Retinal pigment epithelial cell (primary cell): ENCODE measurements around the gene DPP6.

Experiments
- DNase-seq: peaks from one replicate; pipeline ENCODE4 v3.0.0-alpha.2; 2010; ENCODE audit warnings: low read depth
- H3K4me3 ChIP-seq: 2 replicates; pipeline ENCODE4 v1.5.1; 2011; ENCODE audit warnings: mild to moderate bottlenecking, low read length, control low read depth, moderate library complexity
- CTCF ChIP-seq: conservative IDR thresholded peaks from 2 replicates; pipeline ENCODE4 v1.5.1; 2011; ENCODE audit warnings: low read depth, low read length, control low read depth, inconsistent platforms

DPP6 gene

GRCh38 chr7:154862153-154862791 is 810.1 kb downstream of the DPP6 start:
- no peak for DNase-seq
- no peak for TF ChIP-seq CTCF

GRCh38 chr7:154863766-154864522 is 811.7 kb downstream of the DPP6 start:
- DNase-seq, result no peak
- no peak for TF ChIP-seq CTCF

More at GRCh38 chr7:154862153-154862791, 810.1 kb downstream of the DPP6 start:
- no peak overlapping the region for H3K4me3 ChIP-seq

GRCh38 chr7:154864523-154864891 is 812.3 kb downstream of the DPP6 start:
- no peak for TF ChIP-seq CTCF

More at GRCh38 chr7:154863766-154864522, 811.7 kb downstream of the DPP6 start:
- H3K4me3 ChIP-seq, result no peak overlapping the region

GRCh38 chr7:154865984-154866685 is 813.9 kb downstream of the DPP6 start:
- H3K4me3 ChIP-seq, result no peak overlapping the region
- DNase-seq, result no peak
- no peak for TF ChIP-seq CTCF

More at GRCh38 chr7:154864523-154864891, 812.3 kb downstream of the DPP6 start:
- DNase-seq, result no peak
- H3K4me3 ChIP-seq, result no peak overlapping the region

GRCh38 chr7:154867068-154867467 is 814.9 kb downstream of the DPP6 start:
- H3K4me3 ChIP-seq, result no peak overlapping the region
- no peak for DNase-seq
- no peak for TF ChIP-seq CTCF

GRCh38 chr7:154868921-154869320 is 816.7 kb downstream of the DPP6 start:
- DNase-seq, result no peak
- TF ChIP-seq CTCF, result no peak
- H3K4me3 ChIP-seq, result no peak overlapping the region

GRCh38 chr7:154869436-154869835 is 817.2 kb downstream of the DPP6 start:
- H3K4me3 ChIP-seq, result no peak overlapping the region
- TF ChIP-seq CTCF, result no peak
- no peak for DNase-seq
